ENCODE data around the gene SWI5.

- no peak for TF ChIP-seq EZH2 (IDR thresholded peaks at IDR 0.05; ENCODE audit: low read length, missing control alignments)
- TF ChIP-seq, protein P1, sequence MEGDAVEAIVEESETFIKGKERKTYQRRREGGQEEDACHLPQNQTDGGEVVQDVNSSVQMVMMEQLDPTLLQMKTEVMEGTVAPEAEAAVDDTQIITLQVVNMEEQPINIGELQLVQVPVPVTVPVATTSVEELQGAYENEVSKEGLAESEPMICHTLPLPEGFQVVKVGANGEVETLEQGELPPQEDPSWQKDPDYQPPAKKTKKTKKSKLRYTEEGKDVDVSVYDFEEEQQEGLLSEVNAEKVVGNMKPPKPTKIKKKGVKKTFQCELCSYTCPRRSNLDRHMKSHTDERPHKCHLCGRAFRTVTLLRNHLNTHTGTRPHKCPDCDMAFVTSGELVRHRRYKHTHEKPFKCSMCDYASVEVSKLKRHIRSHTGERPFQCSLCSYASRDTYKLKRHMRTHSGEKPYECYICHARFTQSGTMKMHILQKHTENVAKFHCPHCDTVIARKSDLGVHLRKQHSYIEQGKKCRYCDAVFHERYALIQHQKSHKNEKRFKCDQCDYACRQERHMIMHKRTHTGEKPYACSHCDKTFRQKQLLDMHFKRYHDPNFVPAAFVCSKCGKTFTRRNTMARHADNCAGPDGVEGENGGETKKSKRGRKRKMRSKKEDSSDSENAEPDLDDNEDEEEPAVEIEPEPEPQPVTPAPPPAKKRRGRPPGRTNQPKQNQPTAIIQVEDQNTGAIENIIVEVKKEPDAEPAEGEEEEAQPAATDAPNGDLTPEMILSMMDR (conservative IDR thresholded peaks at IDR 0.05 in 1 of 2, IDR thresholded peaks at IDR 0.05 in 1 of 2; ENCODE audit: low read depth in 1 of 2, low read length in 2 of 2) = no peak
Observed at GRCh38 chr9:128253140-128253990, 22.7 kb upstream of the SWI5 start.
